ENCODE data around the gene PPP1R37. TPM values are rescaled to one million over a fixed set of nuclear protein-coding genes. Genes with fewer than 3 reads are reported as not detected.

The PPP1R37 gene
- total RNA-seq, 1 donor = 53.6 TPM

GRCh38 chr19:45160870-45161737, 68.1 kb downstream of the PPP1R37 start, which contains the start of gene NKPD1:
TSS of gene NKPD1 (minus strand) at chr19:45160982. CDS start at chr19:45160150, 832 bp downstream.
- TF ChIP-seq CTCF (IDR thresholded peaks at IDR 0.05; ENCODE audit: extremely low read depth, low read depth, low read length) = no peak
- no peaks in the 10 kb centered on the region for H3K36me3 ChIP-seq (ENCODE audit: insufficient read depth, low read length)
- peak; percentile 74 for DNase-seq (ENCODE audit: insufficient read length, low spot score, missing footprints)

GRCh38 chr19:45161738-45162607, 69.0 kb downstream of the PPP1R37 start:
- peak; percentile 63 for TF ChIP-seq CTCF (IDR thresholded peaks at IDR 0.05; ENCODE audit: extremely low read depth, low read depth, low read length)
- Histone ChIP-seq H3K9me3 (ENCODE audit: low read depth, low read length) (no peaks in the 10 kb centered on the region), H3K27ac (ENCODE audit: low read depth, low read length) (no peak overlapping the region), H3K36me3 (ENCODE audit: insufficient read depth, low read length) (no peaks in the 10 kb centered on the region), H3K79me2 (ENCODE audit: insufficient read depth, low read length) (no peaks in the 10 kb centered on the region), H3K4me2 (ENCODE audit: insufficient read depth, low read length) (no peak overlapping the region), H2AFZ (ENCODE audit: low read length) (no peak overlapping the region), H3K4me1 (ENCODE audit: insufficient read depth, low read length) (peaks cover 8% of the 10 kb centered on the region), H3K4me3 (ENCODE audit: insufficient read depth, low read length) (no peak overlapping the region), H3K27me3 (ENCODE audit: insufficient read depth, low read length) (peaks cover 17% of the 10 kb centered on the region), H4K20me1 (ENCODE audit: insufficient read depth, low read length) (no peaks in the 10 kb centered on the region)
- peak; percentile 92 for DNase-seq (ENCODE audit: insufficient read length, low spot score, missing footprints)

More at GRCh38 chr19:45160870-45161737, 68.1 kb downstream of the PPP1R37 start, which contains the start of gene NKPD1:
- Histone ChIP-seq H2AFZ (ENCODE audit: low read length) (no peak within 1 kb of the TSS), H3K9me3 (ENCODE audit: low read depth, low read length) (no peaks in the 10 kb centered on the region), H3K4me3 (ENCODE audit: insufficient read depth, low read length) (no peak within 1 kb of the TSS), H3K79me2 (ENCODE audit: insufficient read depth, low read length) (no peaks in the 10 kb centered on the region), H3K4me1 (ENCODE audit: insufficient read depth, low read length) (peaks cover 8% of the 10 kb centered on the region), H4K20me1 (ENCODE audit: insufficient read depth, low read length) (no peaks in the 10 kb centered on the region), H3K27ac (ENCODE audit: low read depth, low read length) (no peak within 1 kb of the TSS), H3K27me3 (ENCODE audit: insufficient read depth, low read length) (peaks cover 17% of the 10 kb centered on the region), H3K4me2 (ENCODE audit: insufficient read depth, low read length) (no peak within 1 kb of the TSS)

- peaks cover 8% of the 10 kb centered on the region for H3K4me1 ChIP-seq (ENCODE audit: insufficient read depth, low read length)
- H3K79me2 ChIP-seq (ENCODE audit: insufficient read depth, low read length) = no peaks in the 10 kb centered on the region
- H4K20me1 ChIP-seq (ENCODE audit: insufficient read depth, low read length) = no peaks in the 10 kb centered on the region
- H3K9me3 ChIP-seq (ENCODE audit: low read depth, low read length) = no peaks in the 10 kb centered on the region
- DNase-seq (ENCODE audit: insufficient read length, low spot score, missing footprints) = peak; percentile 74
- H2AFZ ChIP-seq (ENCODE audit: low read length) = no peak overlapping the region
- no peak overlapping the region for H3K27ac ChIP-seq (ENCODE audit: low read depth, low read length)
- no peak overlapping the region for H3K4me3 ChIP-seq (ENCODE audit: insufficient read depth, low read length)
- H3K27me3 ChIP-seq (ENCODE audit: insufficient read depth, low read length) = peaks cover 17% of the 10 kb centered on the region
- TF ChIP-seq CTCF (IDR thresholded peaks at IDR 0.05; ENCODE audit: extremely low read depth, low read depth, low read length) = no peak
- H3K36me3 ChIP-seq (ENCODE audit: insufficient read depth, low read length) = no peaks in the 10 kb centered on the region
- no peak overlapping the region for H3K4me2 ChIP-seq (ENCODE audit: insufficient read depth, low read length)
These were observed 69.7 kb downstream of the PPP1R37 start for GRCh38 chr19:45162608-45163143.

Measured in osteoblast (primary cell).